Trophoblast cell (in vitro differentiated cells and primary cell): ENCODE results near the gene KCNJ5.

Experiments
- DNase-seq, 2 donors: peaks; one replicate each; pipeline ENCODE4 v3.0.0-alpha.2; 2016
- H2AFZ ChIP-seq: 2 replicates; pipeline ENCODE4 v1.6.1; 2013; ENCODE audit warnings: low read length, moderate library complexity, mild to moderate bottlenecking; ENCODE audit not compliant: insufficient read depth, poor library complexity
- H2AK5ac ChIP-seq: 2 replicates; pipeline ENCODE4 v1.6.1; 2013; ENCODE audit warnings: mild to moderate bottlenecking, low read length
- H2BK120ac ChIP-seq: 2 replicates; pipeline ENCODE4 v1.6.1; 2013; ENCODE audit warnings: low read length, mild to moderate bottlenecking, moderate library complexity; ENCODE audit not compliant: insufficient read depth, poor library complexity
- H2BK12ac ChIP-seq: 2 replicates; pipeline ENCODE4 v1.6.1; 2013; ENCODE audit warnings: mild to moderate bottlenecking, low read length, moderate library complexity
- H2BK5ac ChIP-seq: 2 replicates; pipeline ENCODE4 v1.6.1; 2013; ENCODE audit warnings: low read length, low read depth, moderate library complexity, mild to moderate bottlenecking; ENCODE audit not compliant: poor library complexity
- H3K14ac ChIP-seq: 2 replicates; pipeline ENCODE4 v1.6.1; 2013; ENCODE audit warnings: mild to moderate bottlenecking, low read length
- H3K18ac ChIP-seq: 2 replicates; pipeline ENCODE4 v1.6.1; 2013; ENCODE audit warnings: mild to moderate bottlenecking, low read length
- H3K23ac ChIP-seq: 2 replicates; pipeline ENCODE4 v1.6.1; 2013; ENCODE audit warnings: low read length
- H3K27ac ChIP-seq: 2 replicates; pipeline ENCODE4 v1.5.1; 2013; ENCODE audit warnings: low read depth, mild to moderate bottlenecking, inconsistent platforms, low read length, moderate library complexity
- H3K27me3 ChIP-seq: 2 replicates; pipeline ENCODE4 v1.6.1; 2013; ENCODE audit warnings: inconsistent platforms, mild to moderate bottlenecking, low read length, moderate library complexity; ENCODE audit not compliant: insufficient read depth
- H3K36me3 ChIP-seq, 2 experiments: 1 replicate in 1 of 2; 2 replicates in 1 of 2; pipeline ENCODE4 v1.6.1; 2013; ENCODE audit warnings: low read length in 2 of 2, mild to moderate bottlenecking in 2 of 2, moderate library complexity in 1 of 2; ENCODE audit not compliant: insufficient read depth in 2 of 2, control insufficient read depth in 1 of 2
- H3K4ac ChIP-seq: 2 replicates; pipeline ENCODE4 v1.6.1; 2013; ENCODE audit warnings: low read depth, mild to moderate bottlenecking, low read length, moderate library complexity
- H3K4me1 ChIP-seq, 2 experiments: 1 replicate in 1 of 2; 2 replicates in 1 of 2; pipeline ENCODE4 v1.6.1; 2013; ENCODE audit warnings: low read length in 2 of 2, mild to moderate bottlenecking in 2 of 2, moderate library complexity in 1 of 2; ENCODE audit not compliant: insufficient read depth in 2 of 2, control insufficient read depth in 1 of 2
- H3K4me2 ChIP-seq: 2 replicates; pipeline ENCODE4 v1.6.1; 2013; ENCODE audit warnings: inconsistent platforms, mild to moderate bottlenecking, low read length, moderate library complexity
- H3K4me3 ChIP-seq: 2 replicates; pipeline ENCODE4 v1.5.1; 2013; ENCODE audit warnings: mild to moderate bottlenecking, low read depth, low read length, inconsistent platforms
- H3K79me1 ChIP-seq: one replicate; pipeline ENCODE4 v1.6.1; 2013; ENCODE audit warnings: low read length
- H3K79me2 ChIP-seq: 2 replicates; pipeline ENCODE4 v1.6.1; 2013; ENCODE audit warnings: low read length, mild to moderate bottlenecking; ENCODE audit not compliant: control insufficient read depth, insufficient read depth, poor library complexity
- H3K9ac ChIP-seq: 2 replicates; pipeline ENCODE4 v1.6.1; 2013; ENCODE audit warnings: mild to moderate bottlenecking, low read length
- H3K9me3 ChIP-seq: 2 replicates; pipeline ENCODE4 v1.6.1; 2013; ENCODE audit warnings: low read depth, mild to moderate bottlenecking, control low read depth, inconsistent platforms, low read length; ENCODE audit not compliant: insufficient read depth
- H4K12ac ChIP-seq: 2 replicates; pipeline ENCODE4 v1.6.1; 2013; ENCODE audit warnings: low read depth, mild to moderate bottlenecking, low read length, moderate library complexity
- H4K8ac ChIP-seq: 2 replicates; pipeline ENCODE4 v1.6.1; 2013; ENCODE audit warnings: low read depth, mild to moderate bottlenecking, low read length, moderate library complexity
- H4K91ac ChIP-seq: one replicate; pipeline ENCODE4 v1.6.1; 2013; ENCODE audit warnings: low read depth, mild to moderate bottlenecking, low read length, moderate library complexity
- WGBS: extraction: QIAGEN DNeasy Blood & Tissue Kit; methylation state at CpG from one replicate; pipeline ENCODE4 v1.1.7; 2013; ENCODE audit warnings: missing lambda C conversion rate; ENCODE audit not compliant: insufficient read length, insufficient coverage; ENCODE audit errors: extremely low coverage; 5-methylcytosine and 5-hydroxymethylcytosine counted together

Gene KCNJ5

DNA sequence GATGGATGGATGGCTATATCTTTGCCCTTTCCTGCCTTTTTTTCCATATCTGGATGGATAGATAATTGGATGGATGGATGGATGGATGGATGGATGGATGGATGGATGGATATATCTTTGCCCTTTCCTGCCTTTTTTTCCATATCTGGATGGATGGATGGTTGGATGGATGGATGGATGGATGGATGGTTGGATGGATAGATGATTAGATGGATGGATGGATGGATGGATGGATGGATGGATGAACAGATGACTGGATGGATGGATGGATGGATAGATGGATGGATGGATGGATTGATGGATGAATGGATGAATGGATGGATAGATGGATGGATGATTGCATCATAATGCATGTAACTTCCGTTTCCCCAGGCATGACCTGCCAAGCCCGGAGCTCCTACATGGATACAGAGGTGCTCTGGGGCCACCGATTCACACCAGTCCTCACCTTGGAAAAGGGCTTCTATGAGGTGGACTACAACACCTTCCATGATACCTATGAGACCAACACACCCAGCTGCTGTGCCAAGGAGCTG is 24.9 kb downstream of the KCNJ5 start:
- no peak overlapping the region for H4K8ac ChIP-seq
- no peak overlapping the region for H3K4ac ChIP-seq
- H3K23ac ChIP-seq: no peak overlapping the region
- H3K4me2 ChIP-seq: no peak overlapping the region
- H3K4me3 ChIP-seq: no peak overlapping the region
- peaks cover 12% of the 10 kb centered on the region for H3K9me3 ChIP-seq
- H3K36me3 ChIP-seq: no peaks in the 10 kb centered on the region
- no peak overlapping the region for H3K18ac ChIP-seq
- no peak overlapping the region for H4K12ac ChIP-seq
- H2BK120ac ChIP-seq: no peak overlapping the region
- H3K79me1 ChIP-seq: no peaks in the 10 kb centered on the region
- DNase-seq: no peak
- no peak overlapping the region for H2BK12ac ChIP-seq
- no peaks in the 10 kb centered on the region for H3K4me1 ChIP-seq
- H3K27ac ChIP-seq: no peak overlapping the region
- H2BK5ac ChIP-seq: no peak overlapping the region
- no peak overlapping the region for H2AK5ac ChIP-seq
- WGBS: no CpG with 5 or more reads among the region's 3 CpGs
- H3K9ac ChIP-seq: no peak overlapping the region
- H3K27me3 ChIP-seq: no peaks in the 10 kb centered on the region
- H2AFZ ChIP-seq: no peak overlapping the region
- no peaks in the 10 kb centered on the region for H3K79me2 ChIP-seq
- no peak overlapping the region for H4K91ac ChIP-seq
- no peak overlapping the region for H3K14ac ChIP-seq

DNA sequence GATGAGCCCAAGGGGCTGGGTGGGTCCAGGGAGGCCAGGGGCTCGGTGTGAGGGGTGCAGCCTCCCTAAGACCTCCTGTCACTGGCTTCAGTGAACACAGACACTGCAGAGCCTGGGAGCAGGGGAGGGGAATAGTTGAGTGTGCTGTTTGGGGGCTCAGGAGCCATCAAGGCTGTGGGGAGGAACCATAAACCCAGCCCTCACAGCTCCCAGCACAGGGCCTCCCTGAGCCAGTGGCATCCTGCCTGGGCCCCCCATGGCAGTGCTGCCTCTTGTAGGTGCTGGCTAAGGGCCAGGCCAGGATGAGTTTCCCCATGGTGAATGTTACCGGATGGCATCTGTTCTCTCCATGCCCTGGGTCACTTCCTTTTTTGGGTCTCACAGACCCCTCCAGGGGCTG is 25.5 kb downstream of the KCNJ5 start:
- Histone ChIP-seq H3K27ac (no peak overlapping the region), H2BK5ac (no peak overlapping the region), H2BK120ac (no peak overlapping the region), H3K23ac (no peak overlapping the region), H2BK12ac (no peak overlapping the region), H3K79me1 (no peaks in the 10 kb centered on the region), H3K36me3 (no peaks in the 10 kb centered on the region), H4K8ac (no peak overlapping the region), H3K14ac (no peak overlapping the region), H3K4ac (no peak overlapping the region), H4K91ac (no peak overlapping the region), H3K4me2 (no peak overlapping the region), H3K9me3 (peaks cover 7% of the 10 kb centered on the region), H2AFZ (no peak overlapping the region), H3K18ac (no peak overlapping the region), H4K12ac (no peak overlapping the region), H2AK5ac (no peak overlapping the region), H3K9ac (no peak overlapping the region), H3K4me1 (no peaks in the 10 kb centered on the region), H3K4me3 (no peak overlapping the region), H3K79me2 (no peaks in the 10 kb centered on the region), H3K27me3 (no peaks in the 10 kb centered on the region)
- WGBS: no CpG with 5 or more reads among the region's 2 CpGs
- DNase-seq: no peak

GRCh38 chr11:128917144-128917724 is 26.1 kb downstream of the KCNJ5 start:
- Histone ChIP-seq H3K9me3 (peaks cover 2% of the 10 kb centered on the region), H3K79me2 (no peaks in the 10 kb centered on the region), H4K8ac (no peak overlapping the region), H2BK12ac (no peak overlapping the region), H3K4me2 (no peak overlapping the region), H3K4me1 (no peaks in the 10 kb centered on the region), H3K23ac (no peak overlapping the region), H3K4ac (no peak overlapping the region), H3K36me3 (no peaks in the 10 kb centered on the region), H2AK5ac (no peak overlapping the region), H4K12ac (no peak overlapping the region), H4K91ac (no peak overlapping the region), H3K27ac (no peak overlapping the region), H3K9ac (no peak overlapping the region), H2BK5ac (no peak overlapping the region), H2AFZ (no peak overlapping the region), H2BK120ac (no peak overlapping the region), H3K18ac (no peak overlapping the region), H3K4me3 (no peak overlapping the region), H3K14ac (no peak overlapping the region), H3K27me3 (no peaks in the 10 kb centered on the region), H3K79me1 (no peaks in the 10 kb centered on the region)
- DNase-seq: no peak
- WGBS: no CpG with 5 or more reads among the region's 5 CpGs

GRCh38 chr11:128919216-128919615 is 28.1 kb downstream of the KCNJ5 start:
- H2AFZ ChIP-seq: no peak overlapping the region
- WGBS: no CpG with 5 or more reads among the region's 5 CpGs
- H3K4ac ChIP-seq: no peak overlapping the region
- no peak overlapping the region for H2BK5ac ChIP-seq
- H2BK12ac ChIP-seq: no peak overlapping the region
- no peak overlapping the region for H3K23ac ChIP-seq
- H4K8ac ChIP-seq: no peak overlapping the region
- no peak overlapping the region for H2BK120ac ChIP-seq
- H4K12ac ChIP-seq: no peak overlapping the region
- no peaks in the 10 kb centered on the region for H3K36me3 ChIP-seq
- H3K9ac ChIP-seq: no peak overlapping the region
- H3K4me1 ChIP-seq: no peaks in the 10 kb centered on the region
- H3K79me2 ChIP-seq: no peaks in the 10 kb centered on the region
- no peak overlapping the region for H3K4me3 ChIP-seq
- H3K27me3 ChIP-seq: no peaks in the 10 kb centered on the region
- no peaks in the 10 kb centered on the region for H3K79me1 ChIP-seq
- no peak overlapping the region for H2AK5ac ChIP-seq
- no peak overlapping the region for H4K91ac ChIP-seq
- H3K4me2 ChIP-seq: no peak overlapping the region
- DNase-seq: peak in 1 of 2 donors; percentile 15
- no peak overlapping the region for H3K27ac ChIP-seq
- H3K9me3 ChIP-seq: peaks cover 2% of the 10 kb centered on the region
- H3K14ac ChIP-seq: no peak overlapping the region
- no peak overlapping the region for H3K18ac ChIP-seq
